HEK293T (cell line): Measurements from ENCODE around the gene PDE6B.

Source experiments
- FOXM1 ChIP-seq: fragments of 450-650 bp; IDR thresholded peaks from 2 replicates; pipeline ENCODE4 v1.6.1; 2017; ENCODE audit warnings: mild to moderate bottlenecking, borderline replicate concordance
- L3MBTL2 ChIP-seq: fragments of 450-650 bp; conservative IDR thresholded peaks from 2 replicates; pipeline ENCODE4 v1.6.1; 2016; ENCODE audit warnings: mild to moderate bottlenecking

GRCh38 chr4:650461-650860, 25.1 kb downstream of the PDE6B start:
- TF ChIP-seq FOXM1 (no peak), L3MBTL2 (no peak)
